ENCODE results near the gene EFCAB13. TPM values are rescaled to one million over a fixed set of nuclear protein-coding genes. Genes with fewer than 3 reads are reported as not detected.
A peak's percentile ranks its signal among the peaks of the same experiment; 100 is the strongest.

EFCAB13 gene
- total RNA-seq, 1 experiment from 2014 or later = 1.6 TPM

DNA sequence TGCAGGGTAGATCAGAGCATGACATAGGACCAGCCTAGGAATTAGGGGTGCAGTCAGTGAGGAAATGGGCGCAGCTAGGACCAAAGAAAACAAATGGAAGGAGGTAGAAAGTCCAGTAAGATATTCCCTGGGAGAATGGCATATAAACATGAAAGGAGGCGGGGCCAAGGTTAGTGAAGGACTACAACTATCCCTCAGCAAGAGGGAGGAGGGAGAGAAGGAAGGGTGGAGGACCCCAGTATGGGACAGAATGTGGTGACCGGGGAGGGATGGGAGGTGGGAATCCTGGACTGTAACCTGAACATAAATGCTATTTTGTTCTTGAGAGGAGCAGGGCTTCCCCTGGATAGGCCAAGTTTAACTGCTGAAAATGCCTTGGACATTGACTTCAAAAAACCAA is 47.3 kb upstream of the EFCAB13 start:
- Histone ChIP-seq H3K18ac (ENCODE audit: insufficient read length, low read depth, low read length) (peak overlapping the region; percentile 23), H2BK15ac (ENCODE audit: low read depth, low read length) (no peak overlapping the region), H3K4me2 (ENCODE audit: insufficient read depth, insufficient read length, low read length) (no peak overlapping the region), H3K4ac (ENCODE audit: low read depth, low read length) (no peak overlapping the region), H2AK5ac (ENCODE audit: insufficient read length, low read length) (no peak overlapping the region), H3K4me1 (ENCODE audit: insufficient read depth, low read length) (peaks cover 21% of the 10 kb centered on the region), H3K27ac (ENCODE audit: insufficient read length, low read depth, low read length) (no peak overlapping the region), H4K91ac (ENCODE audit: insufficient read length, low read depth, low read length) (no peak overlapping the region), H3K9me3 (ENCODE audit: control insufficient read depth, low read depth, low read length) (no peaks in the 10 kb centered on the region), H3K27me3 (ENCODE audit: insufficient read depth, low read length) (0 out of 2 replicates have a peak, but pooled peaks cover 2% of the 10 kb centered on the region), H3K79me1 (ENCODE audit: insufficient read depth, low read depth, low read length, poor library complexity, severe bottlenecking) (no peaks in the 10 kb centered on the region), H3T11ph (ENCODE audit: low read length) (no peak overlapping the region), H4K8ac (replicated peaks; ENCODE audit: insufficient read length, low read depth, low read length) (no peak overlapping the region), H3K56ac (ENCODE audit: insufficient read length, low read depth, low read length) (no peak overlapping the region), H2BK120ac (ENCODE audit: low read depth, low read length, poor library complexity, severe bottlenecking) (no peak overlapping the region), H2BK5ac (ENCODE audit: insufficient read length, low read length) (no peak overlapping the region), H4K5ac (ENCODE audit: insufficient read length, low read depth, low read length) (no peak overlapping the region), H3K14ac (ENCODE audit: insufficient read depth, low read length) (no peak overlapping the region), H3K23ac (ENCODE audit: insufficient read length, low read depth, low read length) (no peak overlapping the region), H3K23me2 (ENCODE audit: insufficient read length, low read depth, low read length, poor library complexity, severe bottlenecking) (no peaks in the 10 kb centered on the region), H3K79me2 (ENCODE audit: insufficient read depth, low read length) (no peaks in the 10 kb centered on the region), H2AFZ (ENCODE audit: low read length) (no peak overlapping the region), H2BK20ac (ENCODE audit: low read depth, low read length, poor library complexity, severe bottlenecking) (peak overlapping the region; percentile 1), H4K20me1 (ENCODE audit: control insufficient read depth, insufficient read depth, insufficient read length) (no peaks in the 10 kb centered on the region), H3K9ac (ENCODE audit: extremely low read depth, insufficient read length, low read length) (no peak overlapping the region), H2BK12ac (ENCODE audit: insufficient read length, low read depth, low read length) (no peak overlapping the region)
- TF ChIP-seq, protein P1, sequence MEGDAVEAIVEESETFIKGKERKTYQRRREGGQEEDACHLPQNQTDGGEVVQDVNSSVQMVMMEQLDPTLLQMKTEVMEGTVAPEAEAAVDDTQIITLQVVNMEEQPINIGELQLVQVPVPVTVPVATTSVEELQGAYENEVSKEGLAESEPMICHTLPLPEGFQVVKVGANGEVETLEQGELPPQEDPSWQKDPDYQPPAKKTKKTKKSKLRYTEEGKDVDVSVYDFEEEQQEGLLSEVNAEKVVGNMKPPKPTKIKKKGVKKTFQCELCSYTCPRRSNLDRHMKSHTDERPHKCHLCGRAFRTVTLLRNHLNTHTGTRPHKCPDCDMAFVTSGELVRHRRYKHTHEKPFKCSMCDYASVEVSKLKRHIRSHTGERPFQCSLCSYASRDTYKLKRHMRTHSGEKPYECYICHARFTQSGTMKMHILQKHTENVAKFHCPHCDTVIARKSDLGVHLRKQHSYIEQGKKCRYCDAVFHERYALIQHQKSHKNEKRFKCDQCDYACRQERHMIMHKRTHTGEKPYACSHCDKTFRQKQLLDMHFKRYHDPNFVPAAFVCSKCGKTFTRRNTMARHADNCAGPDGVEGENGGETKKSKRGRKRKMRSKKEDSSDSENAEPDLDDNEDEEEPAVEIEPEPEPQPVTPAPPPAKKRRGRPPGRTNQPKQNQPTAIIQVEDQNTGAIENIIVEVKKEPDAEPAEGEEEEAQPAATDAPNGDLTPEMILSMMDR (conservative IDR thresholded peaks at IDR 0.05) = no peak
- Mint-ChIP-seq H3K4me1 (peaks cover 43% of the 10 kb centered on the region in 2 experiments), H3K27me3 (ENCODE audit: low read depth) (peaks cover 6% of the 10 kb centered on the region), H3K9me3 (no peaks in the 10 kb centered on the region; a peak in 1 of 5 replicates), H3K4me3 (peak overlapping the region in 1 of 2 experiments; percentile 6; a peak in 1 of 5 replicates), H3K27ac (peak overlapping the region in 2 of 3 experiments; percentile 74 to 82; a peak in 2 of 7 replicates), H3K36me3 (ENCODE audit: insufficient read depth in 1 of 3, low read depth in 3 of 3) (no peaks in the 10 kb centered on the region)
- no CpG with 5 or more reads among the region's 3 CpGs for WGBS (ENCODE audit: extremely low coverage, insufficient read length, low lambda C conversion rate)
- DNase-seq = no peak

Data from H9 (cell line).